HepG2 (cell line): Measurements from ENCODE around the gene LCAT. TPM values are rescaled to one million over a fixed set of nuclear protein-coding genes. Genes with fewer than 3 reads are reported as not detected.
A peak's percentile ranks its signal among the peaks of the same experiment; 100 is the strongest.

ENCODE experiments used
- ARHGAP35 ChIP-seq: sonication (generic); formaldehyde crosslinking; IDR thresholded peaks from 2 replicates; pipeline ENCODE4 v1.9.0; 2022; ENCODE audit warnings: mild to moderate bottlenecking, inconsistent platforms, moderate library complexity, missing genetic modification reagents, borderline replicate concordance
- BRD4 ChIP-seq: sonication (generic); formaldehyde crosslinking; IDR thresholded peaks from 2 replicates; pipeline ENCODE4 v1.4.0; 2020; ENCODE audit warnings: missing genetic modification reagents
- FOXK1 ChIP-seq: sonication (generic); formaldehyde crosslinking; IDR thresholded peaks from 2 replicates; pipeline ENCODE4 v1.4.0; 2020; ENCODE audit warnings: low read depth, missing genetic modification reagents, borderline replicate concordance
- GFI1 ChIP-seq: sonication (generic); formaldehyde crosslinking; IDR thresholded peaks from 2 replicates; pipeline ENCODE4 v1.5.0; 2020; ENCODE audit warnings: missing genetic modification reagents, mild to moderate bottlenecking, borderline replicate concordance
- HHEX ChIP-seq: IDR thresholded peaks from 2 replicates; pipeline ENCODE4 v1.6.1; 2016; ENCODE audit warnings: control low read depth
- LCORL ChIP-seq, 2 experiments: fragments of 450-650 bp in 1 of 2; sonication (generic) in 1 of 2; formaldehyde crosslinking in 1 of 2; IDR thresholded peaks; 2 replicates each; pipeline versions ENCODE4 v1.5.0 to v1.6.1; 2017 to 2020; ENCODE audit warnings: antibody characterized with exemption in 1 of 2, missing genetic modification reagents in 1 of 2
- MIER2 ChIP-seq: IDR thresholded peaks from 2 replicates; pipeline ENCODE4 v1.6.1; 2016; ENCODE audit warnings: missing biosample characterization, missing genetic modification reagents
- MIXL1 ChIP-seq: IDR thresholded peaks from 2 replicates; pipeline ENCODE4 v1.6.1; 2016
- PITX1 ChIP-seq: sonication (generic); formaldehyde crosslinking; IDR thresholded peaks from 2 replicates; pipeline ENCODE4 v1.5.1; 2020; ENCODE audit warnings: mild to moderate bottlenecking, missing genetic modification reagents
- SMAD1 ChIP-seq: sonication (generic); formaldehyde crosslinking; IDR thresholded peaks from 2 replicates; pipeline ENCODE4 v1.4.0; 2020; ENCODE audit warnings: missing genetic modification reagents, low read depth, mild to moderate bottlenecking, borderline replicate concordance
- SMYD3 ChIP-seq: sonication (generic); formaldehyde crosslinking; IDR thresholded peaks from 2 replicates; pipeline ENCODE4 v1.8.1; 2023; ENCODE audit warnings: mild to moderate bottlenecking, missing genetic modification reagents
- SRSF1 ChIP-seq: fragments of 200-400 bp; formaldehyde crosslinking; optimal IDR thresholded peaks from 2 replicates; pipeline ENCODE3; 2017; ENCODE audit warnings: mild to moderate bottlenecking, low read depth, low read length, moderate library complexity
- SRY ChIP-seq: sonication (generic); formaldehyde crosslinking; IDR thresholded peaks from 2 replicates; pipeline ENCODE4 v1.8.0; 2022; ENCODE audit warnings: mild to moderate bottlenecking, missing genetic modification reagents
- SSRP1 ChIP-seq: IDR thresholded peaks from 2 replicates; pipeline ENCODE4 v1.6.1; 2016; ENCODE audit warnings: control low read depth
- TMF1 ChIP-seq: sonication (generic); formaldehyde crosslinking; IDR thresholded peaks from 2 replicates; pipeline ENCODE4 v1.8.1; 2022; ENCODE audit warnings: low read depth, missing genetic modification reagents
- ZFP62 ChIP-seq: sonication (generic); formaldehyde crosslinking; IDR thresholded peaks from 2 replicates; pipeline ENCODE4 v1.4.0; 2020; ENCODE audit warnings: missing genetic modification reagents
- ZNF260 ChIP-seq: sonication (generic); formaldehyde crosslinking; IDR thresholded peaks from 2 replicates; pipeline ENCODE4 v1.4.0; 2020; ENCODE audit warnings: missing genetic modification reagents, low read depth, mild to moderate bottlenecking, borderline replicate concordance
- ZNF468 ChIP-seq: sonication (generic); formaldehyde crosslinking; IDR thresholded peaks from 2 replicates; pipeline ENCODE4 v1.8.0; 2022; ENCODE audit warnings: mild to moderate bottlenecking, moderate library complexity, missing genetic modification reagents
- ZNF589 ChIP-seq: sonication (generic); formaldehyde crosslinking; conservative IDR thresholded peaks from 2 replicates; pipeline ENCODE4 v1.8.0; 2022; ENCODE audit warnings: mild to moderate bottlenecking, moderate library complexity, missing genetic modification reagents
- ZNF660 ChIP-seq: sonication (generic); formaldehyde crosslinking; IDR thresholded peaks from 2 replicates; pipeline ENCODE4 v1.5.1; 2020; ENCODE audit warnings: mild to moderate bottlenecking, low read depth, missing genetic modification reagents, borderline replicate concordance
- ZNF703 ChIP-seq: sonication (generic); formaldehyde crosslinking; IDR thresholded peaks from 2 replicates; pipeline ENCODE4 v1.5.1; 2020; ENCODE audit warnings: missing genetic modification reagents, mild to moderate bottlenecking, moderate library complexity, borderline replicate concordance
- ZNF879 ChIP-seq: sonication (generic); formaldehyde crosslinking; IDR thresholded peaks from 2 replicates; pipeline ENCODE4 v1.8.1; 2023; ENCODE audit warnings: missing genetic modification reagents
- ZSCAN20 ChIP-seq: sonication (generic); formaldehyde crosslinking; IDR thresholded peaks from 2 replicates; pipeline ENCODE4 v1.4.0; 2020; ENCODE audit warnings: missing genetic modification reagents, mild to moderate bottlenecking, borderline replicate concordance
- ZSCAN21 ChIP-seq: sonication (generic); formaldehyde crosslinking; IDR thresholded peaks from 2 replicates; pipeline ENCODE4 v1.8.0; 2022; ENCODE audit warnings: mild to moderate bottlenecking, missing genetic modification reagents, moderate library complexity, borderline replicate concordance
- polyA plus RNA-seq, 8 experiments: library from polyadenylated mRNA; depleted of rRNA in 3 of 8; stranded (reverse) in 7 of 8; unstranded in 1 of 8; fragments of >200 nt; fragmentation: Illumina TruSeq in 4 of 8; extraction: Trizol in 4 of 8; gene quantifications; 2 replicates each; pipeline versions ENCODE4 v1.2.1 to v1.2.3, GENCODE V29; 2011 to 2016; ENCODE audit warnings: low read depth in 4 of 8, missing spikeins in 1 of 8, mixed read lengths in 1 of 8; ENCODE audit not compliant: insufficient read depth in 1 of 8
- total RNA-seq, 5 experiments: library from RNA; depleted of rRNA; stranded (reverse); fragments of >200 nt; fragmentation: Illumina TruSeq; extraction: Trizol; gene quantifications; 2 replicates each; pipeline ENCODE4 v1.2.3, GENCODE V29; 2016; ENCODE audit warnings: low read depth in 1 of 5
- TF ChIP-seq, protein P1 (sequence below): sonication (generic); formaldehyde crosslinking; IDR thresholded peaks from 2 replicates; pipeline ENCODE4 v1.4.0; 2020; ENCODE audit warnings: mild to moderate bottlenecking, missing genetic modification reagents
- TF ChIP-seq, protein P2 (sequence below): sonication (generic); formaldehyde crosslinking; IDR thresholded peaks from 2 replicates; pipeline ENCODE4 v1.4.0; 2020; ENCODE audit warnings: missing genetic modification reagents
- TF ChIP-seq, protein P3 (sequence below), 2 experiments: fragments of 450-650 bp in 1 of 2; sonication (generic) in 1 of 2; formaldehyde crosslinking; IDR thresholded peaks; 2 replicates each; pipeline versions ENCODE4 v1.5.0 to v1.8.0; 2020 to 2022; ENCODE audit warnings: mild to moderate bottlenecking in 1 of 2, missing genetic modification reagents in 1 of 2

LCAT gene
- total and polyA plus RNA-seq, 2 of the 13 experiments (the other 11 are each of a cell fraction or from before 2014, with no cell fraction given), result 36.1 to 38.9 TPM

DNA sequence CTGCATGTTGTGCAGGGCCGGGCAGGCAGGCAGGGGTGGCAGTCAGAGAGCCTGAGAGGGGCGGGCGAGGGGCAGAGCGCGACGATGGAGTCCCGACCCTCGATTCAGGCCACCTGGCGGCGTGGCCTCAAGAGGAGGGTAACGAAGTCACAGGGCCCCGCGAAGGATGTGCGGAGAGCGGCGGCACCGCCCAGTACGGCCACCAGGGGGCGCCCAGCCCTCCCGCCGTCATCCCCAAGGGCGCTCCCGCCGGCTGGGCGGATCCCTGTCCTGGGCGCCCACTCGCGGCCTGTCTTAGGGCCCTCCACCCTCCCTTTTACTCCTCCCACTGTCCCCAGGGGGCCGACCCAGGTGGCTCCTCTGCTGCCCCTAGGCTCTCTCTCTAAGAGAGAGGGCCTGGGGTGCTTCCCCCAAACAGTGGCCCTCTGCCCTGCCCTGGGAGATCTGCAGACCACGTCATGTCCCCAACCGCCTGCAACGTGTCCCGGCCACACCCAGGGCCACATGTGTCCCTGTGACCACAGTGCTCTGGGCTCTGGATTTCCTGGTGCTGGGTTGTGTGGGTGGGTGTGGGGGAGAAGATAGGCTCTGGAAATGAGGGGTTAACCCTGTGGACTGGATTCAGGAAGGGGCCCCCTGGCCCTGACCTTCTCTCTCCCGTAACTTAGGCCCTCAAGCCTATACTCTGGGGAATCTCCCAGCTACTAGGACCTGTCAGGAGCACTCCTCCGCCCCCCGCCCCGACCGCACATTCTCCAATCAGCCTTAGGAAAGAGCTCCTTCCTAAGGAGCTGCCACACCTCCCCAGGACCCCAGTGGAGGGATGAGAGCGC is 49.5 kb upstream of the LCAT start (continued):
- TF ChIP-seq, protein P1, sequence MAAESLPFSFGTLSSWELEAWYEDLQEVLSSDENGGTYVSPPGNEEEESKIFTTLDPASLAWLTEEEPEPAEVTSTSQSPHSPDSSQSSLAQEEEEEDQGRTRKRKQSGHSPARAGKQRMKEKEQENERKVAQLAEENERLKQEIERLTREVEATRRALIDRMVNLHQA (CRISPR knock-in tag), result no peak
- TF ChIP-seq FOXK1 (CRISPR knock-in tag), result peak; percentile 63; the same call in 1 of the 2 replicates
- no peak for TF ChIP-seq ZNF703
- TF ChIP-seq ZSCAN21 (CRISPR knock-in tag), result peak; percentile 52; the same call in 1 of the 2 replicates
- TF ChIP-seq TMF1, result no peak
- TF ChIP-seq MIER2, result 0 out of 2 replicates have a peak, but pooled peaks have one; percentile 28
- no peak for TF ChIP-seq SMYD3 (CRISPR knock-in tag)
- 0 out of 2 replicates have a peak, but pooled peaks have one; percentile 78 for TF ChIP-seq BRD4 (CRISPR knock-in tag)
- TF ChIP-seq MIXL1 (CRISPR knock-in tag), result peak; percentile 46; the same call in 1 of the 2 replicates
- TF ChIP-seq LCORL (IDR thresholded peaks at IDR 0.05), result no peak
- peak; percentile 94 for TF ChIP-seq LCORL (CRISPR knock-in tag; IDR thresholded peaks at IDR 0.05)
- TF ChIP-seq, protein P2, sequence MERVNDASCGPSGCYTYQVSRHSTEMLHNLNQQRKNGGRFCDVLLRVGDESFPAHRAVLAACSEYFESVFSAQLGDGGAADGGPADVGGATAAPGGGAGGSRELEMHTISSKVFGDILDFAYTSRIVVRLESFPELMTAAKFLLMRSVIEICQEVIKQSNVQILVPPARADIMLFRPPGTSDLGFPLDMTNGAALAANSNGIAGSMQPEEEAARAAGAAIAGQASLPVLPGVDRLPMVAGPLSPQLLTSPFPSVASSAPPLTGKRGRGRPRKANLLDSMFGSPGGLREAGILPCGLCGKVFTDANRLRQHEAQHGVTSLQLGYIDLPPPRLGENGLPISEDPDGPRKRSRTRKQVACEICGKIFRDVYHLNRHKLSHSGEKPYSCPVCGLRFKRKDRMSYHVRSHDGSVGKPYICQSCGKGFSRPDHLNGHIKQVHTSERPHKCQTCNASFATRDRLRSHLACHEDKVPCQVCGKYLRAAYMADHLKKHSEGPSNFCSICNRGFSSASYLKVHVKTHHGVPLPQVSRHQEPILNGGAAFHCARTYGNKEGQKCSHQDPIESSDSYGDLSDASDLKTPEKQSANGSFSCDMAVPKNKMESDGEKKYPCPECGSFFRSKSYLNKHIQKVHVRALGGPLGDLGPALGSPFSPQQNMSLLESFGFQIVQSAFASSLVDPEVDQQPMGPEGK (CRISPR knock-in tag), result peak; percentile 84
- no peak for TF ChIP-seq HHEX (CRISPR knock-in tag)
- TF ChIP-seq ZNF468 (CRISPR knock-in tag), result no peak
- no peak for TF ChIP-seq ZNF879 (CRISPR knock-in tag)
- no peak for TF ChIP-seq ZNF260 (CRISPR knock-in tag)
- TF ChIP-seq ZFP62 (CRISPR knock-in tag), result no peak; the same call in 1 of the 2 replicates
- TF ChIP-seq GFI1 (CRISPR knock-in tag), result peak; percentile 37; the same call in 1 of the 2 replicates
- TF ChIP-seq ZSCAN20 (CRISPR knock-in tag), result peak; percentile 72; the same call in 1 of the 2 replicates
- TF ChIP-seq ZNF589 (CRISPR knock-in tag), result peak; percentile 52; the same call in 1 of the 2 replicates
- TF ChIP-seq, protein P3, sequence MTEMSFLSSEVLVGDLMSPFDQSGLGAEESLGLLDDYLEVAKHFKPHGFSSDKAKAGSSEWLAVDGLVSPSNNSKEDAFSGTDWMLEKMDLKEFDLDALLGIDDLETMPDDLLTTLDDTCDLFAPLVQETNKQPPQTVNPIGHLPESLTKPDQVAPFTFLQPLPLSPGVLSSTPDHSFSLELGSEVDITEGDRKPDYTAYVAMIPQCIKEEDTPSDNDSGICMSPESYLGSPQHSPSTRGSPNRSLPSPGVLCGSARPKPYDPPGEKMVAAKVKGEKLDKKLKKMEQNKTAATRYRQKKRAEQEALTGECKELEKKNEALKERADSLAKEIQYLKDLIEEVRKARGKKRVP (CRISPR knock-in tag; IDR thresholded peaks at IDR 0.05), result no peak
- TF ChIP-seq PITX1 (CRISPR knock-in tag), result peak; percentile 29
- TF ChIP-seq ZNF660, result no peak
- no peak for TF ChIP-seq SSRP1
- TF ChIP-seq SMAD1, result no peak; the same call in 1 of the 2 replicates
- peak; percentile 45; the same call in 1 of the 2 replicates for TF ChIP-seq SRY
- TF ChIP-seq ARHGAP35 (CRISPR knock-in tag), result no peak
- TF ChIP-seq SRSF1, result peak; percentile 29
